Endothelial cell of umbilical vein (primary cell): Measurements from ENCODE around the gene IL20. TPM values are rescaled to one million over a fixed set of nuclear protein-coding genes. Genes with fewer than 3 reads are reported as not detected.

Source experiments
- BruUV-seq: library from RNA; stranded (reverse); fragments of 400-500 nt; replicated peaks from 2 replicates; lab custom pipeline; 2021; lab: Mats Ljungman, UMichigan
- CTCF ChIA-PET: fragments of 300-600, 350-600 bp; sonication (Branson Sonifier 250); formaldehyde crosslinking; loops from one replicate; lab custom pipeline; 2021; ENCODE audit warnings: antibody characterized with exemption, inconsistent platforms; lab: Charles Lee
- POLR2A ChIA-PET: fragments of 300-600, 350-600 bp; sonication (Branson Sonifier 250); formaldehyde crosslinking; loops from one replicate; lab custom pipeline; 2021; ENCODE audit warnings: antibody characterized with exemption, inconsistent platforms; lab: Charles Lee
- DNase-seq: peaks from one replicate; pipeline ENCODE4 v3.0.0-alpha.2; 2011; ENCODE audit warnings: low read depth, low spot score
- FAIRE-seq: peaks from 2 replicates; lab custom pipeline; 2011; peaks lifted over from hg19 to GRCh38; lab: Jason Lieb, UNC
- H2AFZ ChIP-seq: 2 replicates; pipeline ENCODE4 v1.6.0; 2012; ENCODE audit warnings: low read depth, low read length, control low read depth, inconsistent platforms
- H3K27ac ChIP-seq: 2 replicates; pipeline ENCODE4 v1.5.1; 2011; ENCODE audit warnings: low read depth, mild to moderate bottlenecking, control low read depth, low read length, moderate library complexity; ENCODE audit not compliant: insufficient read depth
- H3K27me3 ChIP-seq, 2 experiments: 2 replicates each; pipeline versions ENCODE4 v1.6.0 to v1.6.1; 2011; ENCODE audit warnings: low read length in 2 of 2, mixed read lengths in 1 of 2; ENCODE audit not compliant: control insufficient read depth in 2 of 2, insufficient read depth in 2 of 2
- H3K36me3 ChIP-seq, 2 experiments: 2 replicates in 1 of 2; 3 replicates in 1 of 2; pipeline ENCODE4 v1.5.1; 2011; ENCODE audit warnings: low read length in 2 of 2, mild to moderate bottlenecking in 1 of 2, moderate library complexity in 1 of 2; ENCODE audit not compliant: control insufficient read depth in 2 of 2, insufficient read depth in 2 of 2; ENCODE audit errors: extremely low read depth in 1 of 2
- H3K4me1 ChIP-seq: 3 replicates; pipeline ENCODE4 v1.5.1; 2011; ENCODE audit warnings: mild to moderate bottlenecking, low read length; ENCODE audit not compliant: control insufficient read depth, insufficient read depth; ENCODE audit errors: extremely low read depth
- H3K4me2 ChIP-seq: 2 replicates; pipeline ENCODE4 v1.6.1; 2011; ENCODE audit warnings: low read length, control low read depth, mixed read lengths; ENCODE audit not compliant: insufficient read depth
- H3K4me3 ChIP-seq, 3 experiments: fragments of 200-600 bp in 1 of 3; sonication (generic), shearing (Covaris generic) in 1 of 3; replicated peaks in 1 of 3; 2 replicates each; pipeline ENCODE4 v1.5.1; 2011 to 2016; ENCODE audit warnings: control low read depth in 3 of 3, low read length in 3 of 3, mild to moderate bottlenecking in 2 of 3, inconsistent platforms in 1 of 3, low read depth in 1 of 3, moderate library complexity in 1 of 3; ENCODE audit not compliant: insufficient read depth in 1 of 3
- H3K79me2 ChIP-seq: 2 replicates; pipeline ENCODE4 v1.6.0; 2012; ENCODE audit warnings: low read length, inconsistent platforms; ENCODE audit not compliant: control insufficient read depth, insufficient read depth
- H3K9ac ChIP-seq: replicated peaks from 2 replicates; pipeline ENCODE3; 2011; ENCODE audit warnings: low read length, control low read depth; ENCODE audit not compliant: insufficient read depth; ENCODE audit errors: extremely low read depth
- H3K9me1 ChIP-seq: replicated peaks from 3 replicates; pipeline ENCODE4 v1.6.0; 2011; ENCODE audit warnings: mild to moderate bottlenecking, low read length; ENCODE audit not compliant: control insufficient read depth, insufficient read depth; ENCODE audit errors: extremely low read depth
- H3K9me3 ChIP-seq: replicated peaks from 2 replicates; pipeline ENCODE4 v1.5.1; 2012; ENCODE audit warnings: low read length, inconsistent platforms; ENCODE audit not compliant: control insufficient read depth, insufficient read depth
- H4K20me1 ChIP-seq: replicated peaks from 2 replicates; pipeline ENCODE3; 2011; ENCODE audit warnings: mild to moderate bottlenecking, low read length; ENCODE audit not compliant: control insufficient read depth, insufficient read depth; ENCODE audit errors: extremely low read depth
- EZH2 ChIP-seq: IDR thresholded peaks from 2 replicates; pipeline ENCODE4 v1.6.1; 2012; ENCODE audit warnings: borderline replicate concordance, low read depth, mild to moderate bottlenecking, moderate library complexity, low read length, inconsistent platforms; ENCODE audit not compliant: severe bottlenecking
- FOS ChIP-seq: IDR thresholded peaks from 2 replicates; pipeline ENCODE4 v1.6.1; 2011; ENCODE audit warnings: mild to moderate bottlenecking, low read length, moderate library complexity, borderline replicate concordance; ENCODE audit not compliant: insufficient read depth
- GATA2 ChIP-seq: IDR thresholded peaks from 2 replicates; pipeline ENCODE4 v1.7.0; 2011; ENCODE audit warnings: low read depth, mild to moderate bottlenecking, moderate library complexity, mixed read lengths, low read length; ENCODE audit not compliant: insufficient read length, insufficient read depth
- JUN ChIP-seq: IDR thresholded peaks from 2 replicates; pipeline ENCODE4 v1.6.1; 2011; ENCODE audit warnings: borderline replicate concordance, low read depth; ENCODE audit not compliant: insufficient read length, insufficient read depth
- MYC ChIP-seq: IDR thresholded peaks from one replicate; pipeline ENCODE4 v1.6.1; 2011; ENCODE audit warnings: mild to moderate bottlenecking, low read depth, low read length
- POLR2A ChIP-seq: IDR thresholded peaks from 2 replicates; pipeline ENCODE4 v1.6.1; 2012; ENCODE audit warnings: low read depth, mild to moderate bottlenecking, control low read depth, low read length
- POLR2AphosphoS5 ChIP-seq: IDR thresholded peaks from 2 replicates; pipeline ENCODE4 v1.6.1; 2012; ENCODE audit warnings: low read depth, mild to moderate bottlenecking, control low read depth, low read length, moderate library complexity; ENCODE audit not compliant: insufficient read depth
- dilution Hi-C: fragments of 300-500 bp; cut with MboI; formaldehyde crosslinking; loops from one replicate; pipeline ENCODE4 v1.15.0; 2019; ENCODE audit warnings: low sequenced_read_pairs; ENCODE audit not compliant: extremely low pct_ligation_motif_present
- intact Hi-C: fragments of 100-400 bp; cut with micrococcal nuclease; formaldehyde crosslinking; loops from one replicate; pipeline ENCODE4 v1.10.0; 2022
- polyA plus RNA-seq, 4 experiments: library from polyadenylated mRNA; depleted of rRNA in 3 of 4; stranded (reverse) in 3 of 4; unstranded in 1 of 4; fragments of >200 nt; gene quantifications; 2 replicates each; pipeline versions ENCODE4 v1.2.1 to v1.2.3, GENCODE V29; 2011 to 2012; ENCODE audit warnings: missing spikeins in 1 of 4
- total RNA-seq: library from RNA; stranded (reverse); gene quantifications from 2 replicates; pipeline ENCODE4 v1.2.3, GENCODE V29; 2021
- TF ChIP-seq, protein P1 (sequence below): IDR thresholded peaks from 2 replicates; pipeline ENCODE4 v1.6.1; 2011; ENCODE audit not compliant: insufficient read depth, insufficient read length
- TF ChIP-seq, protein P2 (sequence below), 2 donors: IDR thresholded peaks; 1 replicate in 1 of 2; 2 replicates in 1 of 2; pipeline ENCODE4 v1.5.1; 2011; ENCODE audit warnings: low read length in 2 of 2, mild to moderate bottlenecking in 2 of 2, moderate library complexity in 2 of 2, control low read depth in 1 of 2, inconsistent platforms in 1 of 2, low read depth in 1 of 2; ENCODE audit not compliant: insufficient read depth in 1 of 2; ENCODE audit errors: extremely low read depth in 1 of 2

The IL20 gene
- total and polyA plus RNA-seq, 2 donors (not counting 3 experiments of a cell fraction or from before 2014, with no cell fraction given), result not detected

DNA sequence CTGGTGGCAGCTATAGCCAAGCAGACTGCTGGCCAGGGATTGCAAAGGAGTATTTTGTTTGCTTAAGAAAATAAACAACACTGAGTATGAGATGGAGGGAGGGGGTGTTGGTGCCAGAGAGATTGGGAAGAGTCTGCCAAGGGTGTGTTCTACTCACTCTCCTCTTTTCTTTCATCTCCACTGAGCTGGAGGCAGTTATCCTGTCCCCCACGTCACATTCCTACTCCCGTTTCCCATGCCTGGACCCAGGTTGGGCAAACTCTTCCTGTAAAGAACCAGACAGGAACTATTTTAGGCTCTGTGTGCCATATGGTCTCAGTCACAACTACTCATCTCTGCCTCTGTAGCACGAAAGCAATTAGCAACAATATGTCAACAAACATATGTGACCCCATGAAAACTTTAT, 30.4 kb downstream of the IL20 start:
- Histone ChIP-seq H3K27ac (no peak overlapping the region), H3K79me2 (no peaks in the 10 kb centered on the region), H3K9me1 (no peaks in the 10 kb centered on the region), H3K9ac (no peak overlapping the region), H3K4me1 (no peaks in the 10 kb centered on the region), H3K4me2 (no peak overlapping the region), H3K27me3 (peaks cover 0 to 5% of the 10 kb centered on the region in 2 experiments), H3K9me3 (no peaks in the 10 kb centered on the region), H2AFZ (no peak overlapping the region), H3K4me3 (no peak overlapping the region), H3K36me3 (no peaks in the 10 kb centered on the region), H4K20me1 (no peaks in the 10 kb centered on the region)
- ChIA-PET CTCF (interaction anchor here (1.1 to 2.8 kb wide), 2 partner anchors 16 to 17 kb away, joined by 4 to 10 read pairs; no protein-coding TSS in a partner anchor), POLR2A (no interaction called here)
- DNase-seq (no peak), FAIRE-seq (no peak)
- dilution Hi-C loops (no loop called here), intact Hi-C loops (no loop called here)
- no TSS peak for BruUV-seq
- TF ChIP-seq JUN (no peak), POLR2AphosphoS5 (no peak), FOS (no peak)
- TF ChIP-seq, protein P1, sequence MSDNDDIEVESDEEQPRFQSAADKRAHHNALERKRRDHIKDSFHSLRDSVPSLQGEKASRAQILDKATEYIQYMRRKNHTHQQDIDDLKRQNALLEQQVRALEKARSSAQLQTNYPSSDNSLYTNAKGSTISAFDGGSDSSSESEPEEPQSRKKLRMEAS, result no peak

DNA sequence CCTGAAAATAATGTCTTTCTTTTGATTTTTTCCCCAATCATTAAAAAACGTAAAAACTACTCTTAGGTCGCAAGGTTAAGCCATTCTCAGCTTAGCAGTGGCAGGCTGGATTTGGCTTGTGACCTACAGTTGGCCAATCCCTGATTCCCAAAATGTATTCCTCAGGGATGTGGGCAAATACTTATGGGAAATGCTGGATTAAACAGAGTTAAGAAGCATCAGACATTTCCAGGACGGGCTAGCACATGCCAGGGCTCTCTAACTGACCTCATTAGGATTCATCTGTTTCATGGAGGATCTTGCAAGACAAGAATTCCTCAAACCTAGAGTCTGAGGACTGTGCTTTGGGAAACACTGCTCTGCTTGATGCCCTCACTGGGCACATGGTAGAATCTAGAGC, 30.8 kb downstream of the IL20 start:
- TF ChIP-seq, protein P2, sequence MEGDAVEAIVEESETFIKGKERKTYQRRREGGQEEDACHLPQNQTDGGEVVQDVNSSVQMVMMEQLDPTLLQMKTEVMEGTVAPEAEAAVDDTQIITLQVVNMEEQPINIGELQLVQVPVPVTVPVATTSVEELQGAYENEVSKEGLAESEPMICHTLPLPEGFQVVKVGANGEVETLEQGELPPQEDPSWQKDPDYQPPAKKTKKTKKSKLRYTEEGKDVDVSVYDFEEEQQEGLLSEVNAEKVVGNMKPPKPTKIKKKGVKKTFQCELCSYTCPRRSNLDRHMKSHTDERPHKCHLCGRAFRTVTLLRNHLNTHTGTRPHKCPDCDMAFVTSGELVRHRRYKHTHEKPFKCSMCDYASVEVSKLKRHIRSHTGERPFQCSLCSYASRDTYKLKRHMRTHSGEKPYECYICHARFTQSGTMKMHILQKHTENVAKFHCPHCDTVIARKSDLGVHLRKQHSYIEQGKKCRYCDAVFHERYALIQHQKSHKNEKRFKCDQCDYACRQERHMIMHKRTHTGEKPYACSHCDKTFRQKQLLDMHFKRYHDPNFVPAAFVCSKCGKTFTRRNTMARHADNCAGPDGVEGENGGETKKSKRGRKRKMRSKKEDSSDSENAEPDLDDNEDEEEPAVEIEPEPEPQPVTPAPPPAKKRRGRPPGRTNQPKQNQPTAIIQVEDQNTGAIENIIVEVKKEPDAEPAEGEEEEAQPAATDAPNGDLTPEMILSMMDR (IDR thresholded peaks at IDR 0.05; ENCODE audit: extremely low read depth in 1 of 2, insufficient read depth in 1 of 2, low read depth in 1 of 2, low read length in 2 of 2), result no peak
- TF ChIP-seq FOS, result no peak
- TF ChIP-seq MYC, result no peak
- no peak for TF ChIP-seq EZH2
- no peak for TF ChIP-seq JUN
- TF ChIP-seq GATA2, result no peak
- TF ChIP-seq POLR2A, result no peak
- intact Hi-C loops, result no loop called here
- Histone ChIP-seq H3K9ac (no peak overlapping the region), H3K4me2 (no peak overlapping the region), H3K4me3 (no peak overlapping the region), H3K4me1 (no peaks in the 10 kb centered on the region), H3K9me1 (no peaks in the 10 kb centered on the region), H3K36me3 (no peaks in the 10 kb centered on the region), H3K27ac (no peak overlapping the region), H3K9me3 (no peaks in the 10 kb centered on the region), H3K79me2 (no peaks in the 10 kb centered on the region), H4K20me1 (no peaks in the 10 kb centered on the region), H3K27me3 (peaks cover 0 to 5% of the 10 kb centered on the region in 2 experiments), H2AFZ (no peak overlapping the region)
- CTCF ChIA-PET, result interaction anchor here (2.8 kb wide), 1 partner anchor 16 kb away, joined by 10 read pairs; no protein-coding TSS in a partner anchor
- dilution Hi-C loops, result no loop called here
- DNase-seq (no peak), FAIRE-seq (no peak)
- BruUV-seq, result no TSS peak
- POLR2A ChIA-PET, result no interaction called here
